ENCODE measurements around the gene DHRS7C.
A peak's percentile ranks its signal among the peaks of the same experiment; 100 is the strongest.

The DHRS7C gene

DNA sequence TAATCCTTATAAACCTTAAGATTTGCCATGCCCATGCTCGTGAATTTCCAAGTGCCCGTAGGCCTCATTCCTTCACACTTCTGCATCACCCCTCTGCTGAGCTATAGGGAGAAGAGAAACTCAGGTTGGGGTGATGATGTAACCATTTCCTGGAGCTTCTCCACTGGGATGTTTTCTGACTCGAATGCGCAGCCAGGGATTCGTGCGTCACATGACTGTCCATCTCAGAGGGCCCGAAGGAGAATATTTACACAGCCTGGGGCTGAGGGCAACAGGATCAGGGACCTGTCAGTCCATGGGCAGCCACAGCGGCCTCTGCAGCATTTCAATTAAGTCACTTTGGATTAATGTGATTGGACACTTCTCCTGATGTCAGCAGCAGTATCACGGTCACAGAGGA lies 21.8 kb upstream of the DHRS7C start:
- H4K8ac ChIP-seq (ENCODE audit: low read depth, low read length), result no peak overlapping the region
- no peak overlapping the region for H4K12ac ChIP-seq (ENCODE audit: low read depth, low read length)
- no peaks in the 10 kb centered on the region for H3K27me3 ChIP-seq (ENCODE audit: insufficient read depth, low read length)
- DNase-seq, result peak in 1 of 2 donors; percentile 60
- no peak overlapping the region for H3K4me2 ChIP-seq (ENCODE audit: low read length)
- no peak overlapping the region for H3K4ac ChIP-seq (ENCODE audit: low read depth, low read length)
- H3K4me1 ChIP-seq (ENCODE audit: control insufficient read depth in 1 of 2, insufficient read depth in 2 of 2, low read length in 2 of 2), result no peaks in the 10 kb centered on the region
- no peak overlapping the region for H3K14ac ChIP-seq (ENCODE audit: low read length)
- no peak overlapping the region for H3K27ac ChIP-seq (ENCODE audit: low read depth, low read length)
- H2AFZ ChIP-seq (ENCODE audit: insufficient read depth, low read length, poor library complexity), result no peak overlapping the region
- no peaks in the 10 kb centered on the region for H3K36me3 ChIP-seq (ENCODE audit: control insufficient read depth in 1 of 2, insufficient read depth in 2 of 2, low read length in 2 of 2)
- H3K23ac ChIP-seq (ENCODE audit: low read length), result no peak overlapping the region
- no peak overlapping the region for H3K18ac ChIP-seq (ENCODE audit: low read length)
- H3K79me1 ChIP-seq (ENCODE audit: low read length), result peaks cover 2% of the 10 kb centered on the region
- H3K9me3 ChIP-seq (ENCODE audit: insufficient read depth, low read depth, low read length), result peaks cover 2% of the 10 kb centered on the region
- H2BK120ac ChIP-seq (ENCODE audit: insufficient read depth, low read length, poor library complexity), result no peak overlapping the region
- H4K91ac ChIP-seq (ENCODE audit: low read depth, low read length), result no peak overlapping the region
- no peak overlapping the region for H2AK5ac ChIP-seq (ENCODE audit: low read length)
- no peak overlapping the region for H3K4me3 ChIP-seq (ENCODE audit: low read depth, low read length)
- H2BK12ac ChIP-seq (ENCODE audit: low read length), result no peak overlapping the region
- WGBS (ENCODE audit: extremely low coverage, insufficient coverage, insufficient read length), result no CpG with 5 or more reads among the region's 9 CpGs
- H2BK5ac ChIP-seq (ENCODE audit: low read depth, low read length, poor library complexity), result no peak overlapping the region
- no peaks in the 10 kb centered on the region for H3K79me2 ChIP-seq (ENCODE audit: control insufficient read depth, insufficient read depth, low read length, poor library complexity)
- no peak overlapping the region for H3K9ac ChIP-seq (ENCODE audit: low read length)

DNA sequence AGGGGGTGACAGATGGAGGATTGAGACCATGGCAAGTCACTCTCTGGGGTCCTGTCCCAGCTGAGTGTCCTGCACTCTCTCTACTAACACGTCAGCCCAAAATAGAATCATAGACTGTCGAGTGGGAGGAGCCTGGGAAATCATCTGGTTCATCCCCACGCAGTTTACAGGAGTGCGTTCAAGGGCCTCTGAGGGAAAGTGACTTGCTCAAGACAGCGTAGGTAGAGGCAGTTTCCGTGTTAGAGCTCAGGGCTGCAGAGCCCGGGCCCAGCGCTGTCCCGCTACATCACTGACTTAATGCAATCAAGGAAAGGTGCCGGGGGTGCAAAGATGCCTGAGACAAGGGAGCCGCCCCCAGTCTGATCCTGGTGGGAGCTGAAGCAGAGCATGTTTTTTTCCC lies 20.1 kb upstream of the DHRS7C start:
- Histone ChIP-seq H3K14ac (ENCODE audit: low read length) (no peak overlapping the region), H4K8ac (ENCODE audit: low read depth, low read length) (no peak overlapping the region), H2AK5ac (ENCODE audit: low read length) (no peak overlapping the region), H2BK5ac (ENCODE audit: low read depth, low read length, poor library complexity) (no peak overlapping the region), H4K91ac (ENCODE audit: low read depth, low read length) (no peak overlapping the region), H3K79me1 (ENCODE audit: low read length) (peaks cover 2% of the 10 kb centered on the region), H2BK12ac (ENCODE audit: low read length) (no peak overlapping the region), H3K36me3 (ENCODE audit: control insufficient read depth in 1 of 2, insufficient read depth in 2 of 2, low read length in 2 of 2) (no peaks in the 10 kb centered on the region), H3K9ac (ENCODE audit: low read length) (no peak overlapping the region), H3K4me3 (ENCODE audit: low read depth, low read length) (no peak overlapping the region), H3K4me1 (ENCODE audit: control insufficient read depth in 1 of 2, insufficient read depth in 2 of 2, low read length in 2 of 2) (no peaks in the 10 kb centered on the region), H3K27me3 (ENCODE audit: insufficient read depth, low read length) (no peaks in the 10 kb centered on the region), H3K4me2 (ENCODE audit: low read length) (no peak overlapping the region), H3K27ac (ENCODE audit: low read depth, low read length) (no peak overlapping the region), H3K9me3 (ENCODE audit: insufficient read depth, low read depth, low read length) (peaks cover 2% of the 10 kb centered on the region), H4K12ac (ENCODE audit: low read depth, low read length) (no peak overlapping the region), H2BK120ac (ENCODE audit: insufficient read depth, low read length, poor library complexity) (no peak overlapping the region), H3K79me2 (ENCODE audit: control insufficient read depth, insufficient read depth, low read length, poor library complexity) (no peaks in the 10 kb centered on the region), H3K4ac (ENCODE audit: low read depth, low read length) (no peak overlapping the region), H2AFZ (ENCODE audit: insufficient read depth, low read length, poor library complexity) (no peak overlapping the region), H3K18ac (ENCODE audit: low read length) (no peak overlapping the region), H3K23ac (ENCODE audit: low read length) (no peak overlapping the region)
- no CpG with 5 or more reads among the region's 11 CpGs for WGBS (ENCODE audit: extremely low coverage, insufficient coverage, insufficient read length)
- DNase-seq, result no peak

DNA sequence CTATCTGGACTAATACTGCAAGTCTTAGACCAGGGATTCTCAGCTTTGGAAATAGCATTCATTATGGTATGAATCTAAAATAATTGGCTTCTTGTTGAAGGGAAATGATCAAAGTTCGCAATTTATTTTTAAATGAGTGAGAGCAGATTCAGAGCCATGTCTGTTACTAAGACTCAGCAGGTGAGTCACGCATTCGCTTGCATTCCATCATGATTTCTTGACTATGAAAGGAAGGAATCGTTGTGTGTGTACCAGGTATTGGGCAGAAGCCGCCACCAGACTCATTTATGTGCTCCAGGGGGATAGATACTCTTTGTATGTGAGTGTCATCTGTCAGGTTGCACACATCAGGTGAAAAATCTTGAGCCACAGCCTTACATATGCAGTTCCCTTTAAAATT lies 19.7 kb upstream of the DHRS7C start:
- H3K9me3 ChIP-seq (ENCODE audit: insufficient read depth, low read depth, low read length), result no peaks in the 10 kb centered on the region
- peaks cover 2% of the 10 kb centered on the region for H3K79me1 ChIP-seq (ENCODE audit: low read length)
- no peak overlapping the region for H3K14ac ChIP-seq (ENCODE audit: low read length)
- no peaks in the 10 kb centered on the region for H3K36me3 ChIP-seq (ENCODE audit: control insufficient read depth in 1 of 2, insufficient read depth in 2 of 2, low read length in 2 of 2)
- no peak overlapping the region for H4K91ac ChIP-seq (ENCODE audit: low read depth, low read length)
- no peaks in the 10 kb centered on the region for H3K4me1 ChIP-seq (ENCODE audit: control insufficient read depth in 1 of 2, insufficient read depth in 2 of 2, low read length in 2 of 2)
- no peak overlapping the region for H3K9ac ChIP-seq (ENCODE audit: low read length)
- no peak overlapping the region for H3K4me2 ChIP-seq (ENCODE audit: low read length)
- H3K4ac ChIP-seq (ENCODE audit: low read depth, low read length), result no peak overlapping the region
- H2BK5ac ChIP-seq (ENCODE audit: low read depth, low read length, poor library complexity), result no peak overlapping the region
- H3K18ac ChIP-seq (ENCODE audit: low read length), result no peak overlapping the region
- no peak overlapping the region for H2BK12ac ChIP-seq (ENCODE audit: low read length)
- WGBS (ENCODE audit: extremely low coverage, insufficient coverage, insufficient read length), result no CpG with 5 or more reads among the region's 5 CpGs
- DNase-seq, result peak; percentile 27 to 62
- no peak overlapping the region for H3K4me3 ChIP-seq (ENCODE audit: low read depth, low read length)
- no peak overlapping the region for H2AFZ ChIP-seq (ENCODE audit: insufficient read depth, low read length, poor library complexity)
- no peak overlapping the region for H4K12ac ChIP-seq (ENCODE audit: low read depth, low read length)
- H3K27me3 ChIP-seq (ENCODE audit: insufficient read depth, low read length), result no peaks in the 10 kb centered on the region
- no peak overlapping the region for H3K27ac ChIP-seq (ENCODE audit: low read depth, low read length)
- H3K23ac ChIP-seq (ENCODE audit: low read length), result no peak overlapping the region
- H2BK120ac ChIP-seq (ENCODE audit: insufficient read depth, low read length, poor library complexity), result no peak overlapping the region
- no peak overlapping the region for H4K8ac ChIP-seq (ENCODE audit: low read depth, low read length)
- no peak overlapping the region for H2AK5ac ChIP-seq (ENCODE audit: low read length)
- no peaks in the 10 kb centered on the region for H3K79me2 ChIP-seq (ENCODE audit: control insufficient read depth, insufficient read depth, low read length, poor library complexity)

DNA sequence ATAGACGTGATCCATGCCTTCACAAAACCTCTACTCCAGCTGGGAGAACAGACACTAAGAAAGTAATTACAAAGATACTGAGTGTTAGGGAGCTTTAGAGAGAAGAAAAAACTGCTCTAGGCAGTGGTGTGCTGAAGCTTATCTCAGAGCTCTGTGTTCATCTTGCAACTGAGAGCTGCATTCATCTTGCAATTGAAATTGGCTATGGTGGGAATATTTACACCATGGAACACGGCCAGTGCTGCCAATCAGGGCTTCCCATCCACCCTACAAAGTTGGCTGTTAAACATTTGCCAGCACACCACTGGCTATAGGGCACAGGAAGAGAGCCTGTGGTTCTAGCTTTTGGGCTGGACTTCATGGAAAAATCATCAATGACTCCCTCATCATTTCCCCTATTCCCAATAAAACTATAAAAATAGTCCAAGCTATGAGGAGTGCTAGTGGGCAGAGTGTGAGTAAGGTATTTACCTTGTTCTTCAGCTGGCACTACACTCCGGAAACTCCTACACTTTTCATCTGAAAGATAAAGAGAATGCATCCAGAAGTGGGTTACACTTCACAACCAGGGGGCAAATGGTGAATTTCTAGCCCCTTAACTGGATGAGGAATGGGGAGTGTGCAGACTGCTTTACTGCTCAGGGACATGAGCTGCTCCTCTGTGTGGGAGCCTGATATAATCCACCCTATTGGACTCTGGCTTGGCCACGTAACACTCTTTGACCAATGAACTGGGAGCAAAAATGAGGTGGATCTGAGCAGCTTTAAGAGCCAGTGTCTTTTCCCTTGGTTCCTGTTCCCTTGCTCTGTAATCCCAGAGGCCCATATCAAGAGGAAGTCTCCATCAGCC lies 18.9 kb upstream of the DHRS7C start:
- no peak overlapping the region for H2BK12ac ChIP-seq (ENCODE audit: low read length)
- no peaks in the 10 kb centered on the region for H3K27me3 ChIP-seq (ENCODE audit: insufficient read depth, low read length)
- H3K14ac ChIP-seq (ENCODE audit: low read length), result no peak overlapping the region
- no peak for DNase-seq
- no peak overlapping the region for H2BK120ac ChIP-seq (ENCODE audit: insufficient read depth, low read length, poor library complexity)
- no peaks in the 10 kb centered on the region for H3K79me2 ChIP-seq (ENCODE audit: control insufficient read depth, insufficient read depth, low read length, poor library complexity)
- no peak overlapping the region for H2AK5ac ChIP-seq (ENCODE audit: low read length)
- no CpG with 5 or more reads among the region's 4 CpGs for WGBS (ENCODE audit: extremely low coverage, insufficient coverage, insufficient read length)
- H4K12ac ChIP-seq (ENCODE audit: low read depth, low read length), result no peak overlapping the region
- H3K23ac ChIP-seq (ENCODE audit: low read length), result no peak overlapping the region
- no peak overlapping the region for H3K18ac ChIP-seq (ENCODE audit: low read length)
- H2AFZ ChIP-seq (ENCODE audit: insufficient read depth, low read length, poor library complexity), result no peak overlapping the region
- H3K4ac ChIP-seq (ENCODE audit: low read depth, low read length), result no peak overlapping the region
- H4K91ac ChIP-seq (ENCODE audit: low read depth, low read length), result no peak overlapping the region
- no peak overlapping the region for H3K9ac ChIP-seq (ENCODE audit: low read length)
- no peak overlapping the region for H3K4me2 ChIP-seq (ENCODE audit: low read length)
- no peak overlapping the region for H3K4me3 ChIP-seq (ENCODE audit: low read depth, low read length)
- H3K36me3 ChIP-seq (ENCODE audit: control insufficient read depth in 1 of 2, insufficient read depth in 2 of 2, low read length in 2 of 2), result no peaks in the 10 kb centered on the region
- H3K4me1 ChIP-seq (ENCODE audit: control insufficient read depth in 1 of 2, insufficient read depth in 2 of 2, low read length in 2 of 2), result no peaks in the 10 kb centered on the region
- H3K27ac ChIP-seq (ENCODE audit: low read depth, low read length), result no peak overlapping the region
- H2BK5ac ChIP-seq (ENCODE audit: low read depth, low read length, poor library complexity), result no peak overlapping the region
- H4K8ac ChIP-seq (ENCODE audit: low read depth, low read length), result no peak overlapping the region
- no peaks in the 10 kb centered on the region for H3K9me3 ChIP-seq (ENCODE audit: insufficient read depth, low read depth, low read length)
- H3K79me1 ChIP-seq (ENCODE audit: low read length), result peaks cover 2% of the 10 kb centered on the region

Data from trophoblast cell (in vitro differentiated cells and primary cell).